ENCODE results near the gene TNFRSF14. TPM values are rescaled to one million over a fixed set of nuclear protein-coding genes. Genes with fewer than 3 reads are reported as not detected.
A peak's percentile ranks its signal among the peaks of the same experiment; 100 is the strongest.
"Not testable (repeated sequence)": the region's sequence is repeated elsewhere in the genome, so short reads cannot be mapped to it uniquely, and the experiment has no call there.

Gene TNFRSF14
- total RNA-seq, 2 donors from 2014 or later: 93.2 to 299 TPM

DNA sequence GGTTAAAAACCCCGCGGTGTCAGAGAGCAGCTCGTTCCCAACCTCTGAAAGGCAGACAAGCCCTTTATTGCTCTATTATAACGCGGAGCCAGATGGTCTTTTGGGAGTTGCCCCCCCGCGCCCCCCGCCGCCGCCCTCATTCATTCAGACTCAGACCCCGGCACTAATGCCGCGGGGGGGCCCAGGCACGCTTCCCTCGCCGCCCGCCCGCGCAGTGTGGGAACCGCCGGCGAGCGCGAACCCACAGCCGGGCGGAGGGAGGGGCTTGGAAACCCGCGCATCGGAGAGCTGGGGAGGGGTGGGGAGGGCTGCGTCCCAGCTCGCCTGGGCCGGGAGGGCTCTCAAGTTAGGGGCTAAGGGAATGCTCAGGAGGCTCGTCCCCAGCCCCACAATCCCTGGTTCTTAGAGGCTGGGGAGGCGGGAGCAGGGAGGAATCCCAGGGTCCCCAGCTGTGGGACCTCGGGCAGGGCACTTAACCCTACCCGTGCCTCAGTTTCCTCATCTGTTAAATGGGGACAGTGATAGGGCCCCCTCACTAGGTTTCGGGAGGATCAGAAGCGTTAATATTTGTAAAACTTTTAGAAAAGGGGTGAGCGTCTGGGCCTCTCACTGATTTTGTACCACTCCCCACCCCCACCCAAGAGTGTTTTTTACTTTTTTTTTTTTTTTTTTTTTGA, 15.2 kb upstream of the TNFRSF14 start:
- no peak for ATAC-seq (replicated peaks)
- no peaks in the 10 kb centered on the region for H3K4me1 Mint-ChIP-seq
- H3K27me3 Mint-ChIP-seq: peaks cover 3% of the 10 kb centered on the region
- H3K4me3 Mint-ChIP-seq: no peak overlapping the region
- no peak overlapping the region for H3K27ac Mint-ChIP-seq
- H3K36me3 Mint-ChIP-seq (ENCODE audit: low read depth): no peaks in the 10 kb centered on the region
- no peaks in the 10 kb centered on the region for H3K9me3 Mint-ChIP-seq

DNA sequence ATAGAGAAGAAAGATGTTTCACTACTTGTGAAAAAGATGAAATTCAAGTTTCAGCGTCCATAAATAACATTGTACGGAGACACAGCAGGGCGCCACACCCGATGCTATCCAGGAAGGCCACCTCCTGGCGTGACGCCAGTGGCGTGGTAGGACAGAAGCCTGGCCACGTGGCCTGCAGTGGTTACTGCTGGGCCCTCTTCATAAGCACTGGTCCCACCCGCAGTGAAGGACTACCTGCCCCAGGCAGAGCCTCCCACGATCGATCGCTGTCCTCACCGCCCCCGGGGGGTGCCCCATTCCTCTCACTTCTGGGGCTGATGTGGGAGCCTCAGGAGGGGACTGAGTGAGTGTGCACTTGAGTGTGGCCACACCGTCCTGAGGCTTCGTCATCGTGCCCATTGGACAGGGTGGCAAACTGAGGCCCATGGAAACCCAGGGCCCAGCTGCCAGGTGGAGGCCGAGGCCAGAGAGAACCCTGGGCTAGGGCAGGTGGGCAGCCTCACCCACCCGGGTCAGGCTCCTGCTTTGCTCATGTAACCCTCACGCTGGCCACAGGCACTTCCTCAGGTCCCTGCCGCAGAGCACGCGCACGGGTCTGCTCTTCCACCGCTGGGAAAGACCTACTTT, 14.4 kb upstream of the TNFRSF14 start:
- no peak for ATAC-seq (replicated peaks)
- Mint-ChIP-seq H3K27me3 (no peaks in the 10 kb centered on the region), H3K27ac (no peak overlapping the region), H3K9me3 (no peaks in the 10 kb centered on the region), H3K4me3 (no peak overlapping the region), H3K4me1 (no peaks in the 10 kb centered on the region), H3K36me3 (ENCODE audit: low read depth) (peaks cover 3% of the 10 kb centered on the region)

DNA sequence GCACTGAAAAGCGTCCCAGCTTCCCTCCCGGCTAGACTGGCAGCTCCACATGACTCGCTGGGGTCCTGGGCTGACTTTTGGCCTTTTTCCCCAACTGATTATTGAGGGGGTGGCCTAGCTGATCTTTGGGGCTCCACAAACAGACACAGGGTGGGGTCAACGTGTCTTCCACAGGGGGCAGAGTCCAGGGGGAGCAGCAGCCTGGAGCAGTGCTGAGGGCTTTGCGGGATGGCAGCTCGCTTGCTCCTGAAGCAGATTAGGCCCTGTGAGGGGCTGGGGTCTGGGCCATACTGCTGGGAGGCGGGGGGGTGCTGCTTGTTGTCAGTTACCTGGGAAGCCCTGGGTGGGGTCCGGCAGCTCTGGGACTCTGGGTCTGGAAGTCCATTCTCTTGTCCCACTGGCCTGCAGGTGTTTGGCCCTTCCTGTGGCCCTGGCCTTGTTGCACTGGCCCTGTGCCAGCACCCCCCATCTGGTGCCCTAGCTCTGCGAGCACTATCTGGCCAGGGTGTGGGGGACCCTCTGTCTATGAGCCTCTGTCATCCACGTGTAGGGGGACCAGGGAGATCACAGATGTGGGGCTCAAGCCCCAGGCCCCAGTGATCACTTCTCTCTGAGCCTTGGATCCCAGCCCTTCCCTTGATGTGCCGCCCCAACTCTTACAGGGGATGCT, 13.8 kb upstream of the TNFRSF14 start:
- Mint-ChIP-seq H3K9me3 (no peaks in the 10 kb centered on the region), H3K36me3 (ENCODE audit: low read depth) (peaks cover 6% of the 10 kb centered on the region), H3K27ac (no peak overlapping the region), H3K4me3 (no peak overlapping the region), H3K4me1 (no peaks in the 10 kb centered on the region), H3K27me3 (no peaks in the 10 kb centered on the region)
- ATAC-seq (replicated peaks): no peak

DNA sequence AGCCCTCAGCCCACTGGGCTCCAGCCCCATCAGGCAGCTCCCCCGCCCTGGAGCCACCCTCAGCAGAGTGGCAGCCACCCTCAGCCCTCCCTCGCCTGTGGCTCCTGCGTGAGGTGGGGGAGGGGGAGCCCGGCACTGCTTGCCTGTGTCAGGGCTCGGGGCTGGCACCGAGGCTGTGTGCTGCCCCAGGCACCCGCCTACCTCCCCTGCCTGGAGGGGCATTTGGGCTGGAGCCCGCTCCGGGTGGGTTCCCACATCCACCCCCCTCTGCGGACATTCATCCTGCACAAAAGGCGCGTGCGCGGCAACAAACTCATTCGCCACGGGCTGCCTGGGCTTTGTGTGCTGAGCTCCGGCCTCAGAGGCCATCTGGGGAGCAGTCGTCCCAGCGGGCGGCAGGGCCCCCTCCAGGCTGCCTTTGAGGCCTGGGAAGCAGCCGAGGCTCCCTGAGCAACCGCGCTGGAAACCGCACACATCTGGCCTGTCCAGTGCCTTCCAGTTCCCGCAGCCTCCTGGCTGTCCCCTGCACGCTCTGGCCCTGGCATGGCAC, 12.6 kb upstream of the TNFRSF14 start:
- no peaks in the 10 kb centered on the region for H3K4me1 Mint-ChIP-seq
- no peak overlapping the region for H3K4me3 Mint-ChIP-seq
- H3K36me3 Mint-ChIP-seq (ENCODE audit: low read depth): peaks cover 6% of the 10 kb centered on the region
- no peak for ATAC-seq (replicated peaks)
- H3K27ac Mint-ChIP-seq: no peak overlapping the region
- H3K27me3 Mint-ChIP-seq: no peaks in the 10 kb centered on the region
- H3K9me3 Mint-ChIP-seq: no peaks in the 10 kb centered on the region

DNA sequence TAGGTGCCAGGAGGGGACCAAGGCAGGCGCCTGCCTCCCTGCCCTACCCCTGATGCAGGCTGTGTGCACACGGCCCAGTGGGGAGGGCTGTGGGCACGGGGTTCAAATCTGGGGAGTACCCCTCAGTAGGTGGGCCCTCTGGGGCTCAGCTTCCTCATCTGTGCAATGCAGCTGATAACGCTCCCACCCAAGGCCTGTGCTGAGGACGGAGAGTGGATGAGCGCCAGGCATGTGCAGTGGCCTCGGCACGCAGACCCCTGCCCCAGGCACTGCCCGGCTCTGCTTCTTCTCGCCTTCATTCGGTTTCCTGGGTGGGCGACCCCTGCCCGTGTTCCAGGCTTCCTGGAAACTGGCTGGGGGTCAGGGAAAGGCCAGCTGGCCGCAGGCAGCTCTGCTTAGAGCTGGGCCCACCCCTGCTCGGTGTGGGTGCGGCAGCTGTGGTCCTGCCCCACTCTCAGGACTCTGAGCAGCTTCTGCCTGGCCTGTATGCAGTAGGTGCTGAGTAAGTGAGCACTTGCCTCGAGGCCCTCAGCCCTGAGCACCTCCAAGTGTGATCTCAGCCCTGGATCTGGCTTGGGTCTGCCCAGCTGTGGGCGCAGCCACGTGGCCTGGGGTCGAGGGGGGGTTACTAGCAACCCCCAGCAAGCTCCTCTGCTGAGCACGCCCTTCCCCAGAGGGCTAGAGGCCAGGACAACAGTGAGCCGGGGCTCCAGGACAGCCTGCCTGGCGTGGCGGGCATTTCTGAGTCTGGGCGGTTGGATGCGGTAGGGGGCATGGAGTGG, 11.9 kb upstream of the TNFRSF14 start:
- no peak overlapping the region for H3K4me3 Mint-ChIP-seq
- H3K27ac Mint-ChIP-seq: no peak overlapping the region

DNA sequence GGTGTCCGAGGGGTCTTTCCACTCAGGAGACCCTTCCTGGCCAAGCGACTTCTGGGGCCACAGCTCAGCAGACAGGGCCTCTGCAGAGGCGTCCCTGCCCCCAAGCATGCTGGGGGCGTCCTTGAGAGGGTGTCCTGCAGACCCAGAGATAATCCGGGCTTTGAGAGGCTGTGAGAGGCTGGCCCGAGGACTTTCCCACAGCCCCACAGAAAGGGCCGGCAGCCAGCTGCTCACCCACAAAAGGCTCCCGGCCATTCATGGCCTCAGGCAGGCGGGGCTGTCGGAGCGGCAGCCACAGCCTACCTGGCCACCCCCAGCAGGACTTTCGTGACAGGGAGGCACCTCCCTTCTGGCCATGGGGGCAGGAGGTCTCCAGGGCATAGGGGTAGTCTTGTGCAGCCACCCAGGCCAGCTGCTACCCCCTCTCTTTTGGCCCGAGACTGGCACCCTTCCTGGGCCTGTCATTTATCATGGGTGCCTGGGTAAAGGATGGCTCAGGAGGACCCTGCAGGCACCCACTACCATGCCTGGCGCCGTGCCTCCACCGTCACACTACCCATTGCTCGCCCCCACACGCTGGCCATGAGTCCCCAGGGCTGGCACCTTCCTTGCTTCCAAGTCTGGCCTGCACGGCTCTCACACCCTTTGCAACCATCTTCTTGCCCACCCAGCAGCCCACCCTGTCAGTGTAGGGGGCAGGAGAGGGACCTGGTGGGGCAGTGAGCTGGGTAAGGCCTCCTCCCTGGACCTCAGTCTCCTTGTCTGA, 11.1 kb upstream of the TNFRSF14 start:
- peaks cover 10% of the 10 kb centered on the region for H3K36me3 Mint-ChIP-seq (ENCODE audit: low read depth)
- H3K27me3 Mint-ChIP-seq: no peaks in the 10 kb centered on the region
- no peak overlapping the region for H3K27ac Mint-ChIP-seq
- no peaks in the 10 kb centered on the region for H3K9me3 Mint-ChIP-seq
- H3K4me1 Mint-ChIP-seq: no peaks in the 10 kb centered on the region
- no peak for ATAC-seq (replicated peaks)
- no peak overlapping the region for H3K4me3 Mint-ChIP-seq

More for the DNA sequence above, 11.9 kb upstream of the TNFRSF14 start:
- Mint-ChIP-seq H3K36me3 (ENCODE audit: low read depth) (peaks cover 6% of the 10 kb centered on the region), H3K27me3 (no peaks in the 10 kb centered on the region), H3K4me1 (no peaks in the 10 kb centered on the region), H3K9me3 (no peaks in the 10 kb centered on the region)
- no peak for ATAC-seq (replicated peaks)

DNA sequence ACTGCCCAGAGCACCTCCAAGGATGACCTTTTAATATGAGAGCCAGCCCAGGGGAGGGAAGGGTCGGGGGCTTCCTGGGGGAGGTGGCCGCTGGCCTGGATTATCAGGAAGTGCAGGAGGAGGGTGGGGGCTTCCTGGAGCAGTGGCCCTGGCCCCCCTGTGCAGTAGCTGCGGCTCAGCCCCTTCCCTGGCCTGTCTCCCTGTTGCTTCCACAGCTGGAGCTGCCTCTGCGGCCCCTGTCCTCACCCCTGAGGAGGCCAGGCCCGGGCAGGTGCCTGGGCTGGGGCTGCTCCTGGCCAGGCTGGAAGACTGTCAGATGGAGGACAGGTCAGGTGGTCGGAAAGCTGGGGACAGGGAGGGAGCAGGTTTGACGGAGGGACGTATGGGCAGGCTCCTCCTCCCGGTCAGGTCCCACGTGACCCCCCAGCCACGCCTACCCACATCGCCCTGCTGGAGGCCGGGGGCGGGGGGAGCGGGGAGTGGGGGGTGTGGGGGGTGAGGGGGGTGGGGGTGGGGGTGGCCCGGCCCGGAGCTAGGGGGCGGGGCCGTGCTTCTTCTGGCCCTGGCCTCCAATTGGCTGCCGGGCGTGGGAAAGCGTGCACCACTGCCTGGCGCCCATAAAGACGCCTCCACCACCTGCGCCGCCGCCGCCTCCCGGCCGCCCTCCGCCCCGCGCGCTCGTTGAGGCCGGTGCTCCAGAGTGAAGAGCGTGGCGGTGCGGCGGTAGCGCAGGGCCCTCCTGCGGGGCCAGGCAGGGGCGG, 10.2 kb upstream of the TNFRSF14 start:
- H3K27ac Mint-ChIP-seq: no peak overlapping the region
- no peaks in the 10 kb centered on the region for H3K4me1 Mint-ChIP-seq
- H3K27me3 Mint-ChIP-seq: no peaks in the 10 kb centered on the region
- peak; percentile 45 for ATAC-seq (replicated peaks)
- peaks cover 11% of the 10 kb centered on the region for H3K36me3 Mint-ChIP-seq (ENCODE audit: low read depth)
- H3K9me3 Mint-ChIP-seq: no peaks in the 10 kb centered on the region
- H3K4me3 Mint-ChIP-seq: peak overlapping the region; percentile 84

DNA sequence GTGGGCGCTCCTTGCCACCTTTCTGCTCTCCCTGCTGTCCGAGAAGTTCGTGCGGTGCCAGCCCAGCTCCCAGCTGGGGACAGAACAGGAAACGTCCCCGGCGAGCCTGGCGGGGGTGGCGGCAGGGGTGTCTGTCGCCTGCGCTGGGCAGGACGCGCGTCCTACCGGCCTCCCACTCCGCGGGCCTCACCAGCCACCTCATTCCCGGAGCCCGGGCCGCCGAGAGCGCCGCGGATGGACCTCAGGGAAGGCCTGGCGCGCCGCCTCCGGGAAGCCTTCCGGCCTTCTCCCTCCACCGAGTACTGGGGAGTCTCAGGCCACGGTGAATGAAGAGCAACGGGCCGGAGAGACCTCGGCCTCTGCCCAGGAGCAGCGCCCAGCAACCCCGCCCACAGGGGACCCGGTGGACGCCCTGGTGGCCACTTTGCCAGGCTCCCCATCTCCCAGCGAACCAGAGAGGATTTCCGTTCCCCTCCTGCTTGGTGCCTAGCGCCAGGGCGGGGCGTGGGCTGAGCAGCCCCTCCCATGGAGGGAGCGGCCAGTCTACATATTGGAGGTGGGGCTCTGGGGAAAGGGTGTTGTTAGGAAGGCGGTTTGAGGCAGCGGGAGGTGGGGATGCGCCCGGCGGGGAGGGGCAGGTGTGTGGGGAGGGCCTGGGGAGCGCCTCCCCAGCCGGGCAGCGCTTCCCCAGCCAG, 9.5 kb upstream of the TNFRSF14 start:
- no peaks in the 10 kb centered on the region for H3K4me1 Mint-ChIP-seq
- ATAC-seq (replicated peaks): peak; percentile 61
- no peaks in the 10 kb centered on the region for H3K9me3 Mint-ChIP-seq
- H3K4me3 Mint-ChIP-seq: peak overlapping the region; percentile 84
- no peaks in the 10 kb centered on the region for H3K27me3 Mint-ChIP-seq
- H3K27ac Mint-ChIP-seq: peak overlapping the region; percentile 95
- H3K36me3 Mint-ChIP-seq (ENCODE audit: low read depth): peaks cover 16% of the 10 kb centered on the region

DNA sequence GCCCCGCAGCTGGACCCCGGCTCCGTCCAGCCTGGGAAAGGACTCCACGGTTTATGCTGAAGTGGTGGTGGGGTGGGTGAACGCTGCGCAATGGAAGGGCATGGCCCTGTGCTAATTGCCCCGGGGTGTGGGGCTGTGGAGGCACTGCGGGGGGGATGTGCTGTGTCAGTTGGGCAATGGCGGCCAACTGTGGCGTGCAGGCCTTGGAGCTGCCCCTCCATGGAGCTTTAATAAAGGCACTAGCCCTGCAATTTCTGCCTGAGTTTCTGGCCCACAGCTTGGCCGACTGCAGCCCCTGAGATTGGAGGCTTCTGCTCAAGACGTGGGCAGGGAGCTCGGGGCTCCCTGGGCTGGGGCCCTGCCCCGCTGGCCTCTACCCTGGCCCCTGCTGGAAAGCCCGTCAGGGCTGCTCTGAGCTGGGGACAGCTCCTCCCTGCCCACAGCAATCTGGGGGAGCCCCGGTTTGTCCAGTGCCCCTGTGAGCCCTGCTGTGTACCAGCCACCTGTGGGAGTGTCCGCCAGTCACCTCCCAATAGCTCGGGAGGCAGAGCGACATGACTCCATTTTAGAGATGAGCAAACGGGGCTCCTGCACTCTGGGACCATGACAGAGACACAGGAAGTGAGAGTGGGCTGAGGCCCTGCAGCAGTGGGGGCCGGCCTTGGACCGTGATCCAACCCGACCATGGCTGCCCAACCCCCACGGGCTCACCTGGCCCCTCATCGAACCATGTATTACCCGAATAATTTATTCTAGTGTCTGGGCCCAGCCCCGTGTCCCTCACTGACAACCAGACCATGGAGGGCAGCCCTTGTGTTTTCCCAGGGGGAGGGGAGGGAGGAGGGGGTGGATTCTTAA, 8.7 kb upstream of the TNFRSF14 start:
- Mint-ChIP-seq H3K36me3 (ENCODE audit: low read depth) (peaks cover 16% of the 10 kb centered on the region), H3K4me3 (peak overlapping the region; percentile 84), H3K4me1 (no peaks in the 10 kb centered on the region), H3K27ac (peak overlapping the region; percentile 95), H3K27me3 (no peaks in the 10 kb centered on the region), H3K9me3 (no peaks in the 10 kb centered on the region)
- peak; percentile 40 for ATAC-seq (replicated peaks)

DNA sequence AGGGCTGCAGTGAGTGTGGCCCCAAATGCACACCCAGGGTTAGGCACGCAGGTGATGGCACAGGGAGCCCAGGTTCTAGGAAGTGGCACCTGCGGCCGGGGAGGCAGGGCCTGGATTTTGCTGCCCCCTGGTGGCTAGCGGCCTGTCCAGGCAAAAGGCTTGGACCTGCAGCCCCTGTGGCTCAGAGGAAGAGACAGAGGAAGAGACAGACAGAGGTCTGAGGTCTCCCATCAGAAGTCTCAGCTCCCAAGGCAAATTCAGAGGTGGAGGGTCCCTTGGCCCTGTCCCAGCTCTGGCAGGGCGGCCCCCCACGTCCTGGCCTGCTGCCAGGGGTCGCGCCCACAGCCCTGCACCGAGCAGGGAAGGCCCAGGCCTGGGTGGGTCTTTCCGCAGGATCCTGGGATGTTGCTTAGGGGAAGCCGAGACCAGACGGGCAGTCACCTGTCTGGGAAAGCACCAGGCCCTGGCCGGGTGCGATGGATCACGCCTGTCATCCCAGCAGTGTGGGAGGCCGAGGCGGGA, 8.0 kb upstream of the TNFRSF14 start:
- peak overlapping the region; percentile 84 for H3K4me3 Mint-ChIP-seq
- peak overlapping the region; percentile 95 for H3K27ac Mint-ChIP-seq
- H3K27me3 Mint-ChIP-seq: no peaks in the 10 kb centered on the region
- peaks cover 16% of the 10 kb centered on the region for H3K36me3 Mint-ChIP-seq (ENCODE audit: low read depth)
- H3K9me3 Mint-ChIP-seq: no peaks in the 10 kb centered on the region
- peak; percentile 42 for ATAC-seq (replicated peaks)
- no peaks in the 10 kb centered on the region for H3K4me1 Mint-ChIP-seq

DNA sequence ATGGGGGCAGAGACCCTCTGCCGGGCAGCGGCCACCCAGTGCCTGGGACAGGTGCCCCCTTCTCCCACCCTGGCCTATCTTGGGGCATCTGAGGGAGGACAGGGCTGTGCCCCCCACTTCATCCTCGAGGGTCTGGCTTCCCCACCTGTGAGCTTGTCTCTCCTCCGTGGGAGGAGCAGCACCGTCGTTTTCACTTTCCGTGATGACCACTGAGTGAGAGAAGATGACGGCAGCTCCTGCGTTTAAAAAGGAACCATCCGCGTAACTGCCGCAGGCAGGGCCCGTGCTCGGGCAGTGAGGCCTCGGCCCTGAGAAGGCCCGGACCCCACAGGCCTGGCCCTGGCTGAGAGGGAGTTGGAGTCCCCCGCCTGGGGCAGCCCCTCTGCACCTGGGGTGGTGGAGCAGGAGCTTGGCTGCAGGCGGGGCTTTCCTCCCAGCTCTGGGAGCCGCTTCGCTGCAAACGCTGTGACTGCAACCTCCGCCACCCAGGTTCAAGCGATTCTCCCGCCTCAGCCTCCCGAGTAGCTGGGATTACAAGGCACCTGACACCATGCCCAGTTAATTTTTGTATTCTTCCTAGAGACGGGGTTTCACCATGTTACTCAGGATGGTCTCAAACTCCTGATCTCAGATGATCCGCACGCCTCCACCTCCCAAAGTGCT, 6.7 kb upstream of the TNFRSF14 start:
- not testable (repeated sequence) for H3K27me3 Mint-ChIP-seq; H3K4me1 Mint-ChIP-seq; H3K9me3 Mint-ChIP-seq; ATAC-seq (replicated peaks)
- Mint-ChIP-seq H3K27ac (peak overlapping the region; percentile 95), H3K36me3 (ENCODE audit: low read depth) (peaks cover 17% of the 10 kb centered on the region), H3K4me3 (peak overlapping the region; percentile 84)
